HFF-Myc (cell line): Measurements from ENCODE around the gene RBM23.
"Not testable (repeated sequence)": the region's sequence is repeated elsewhere in the genome, so short reads cannot be mapped to it uniquely, and the experiment has no call there.

Source experiments
- DNase-seq: peaks from one replicate; pipeline ENCODE4 v3.0.0-alpha.2; 2011; ENCODE audit warnings: low read depth; ENCODE audit errors: extremely low read depth
- H3K4me3 ChIP-seq: replicated peaks from 2 replicates; pipeline ENCODE4 v1.5.1; 2011; ENCODE audit warnings: low read depth, mild to moderate bottlenecking, control low read depth, low read length
- CTCF ChIP-seq: IDR thresholded peaks from 2 replicates; pipeline ENCODE4 v1.5.1; 2012; ENCODE audit warnings: mild to moderate bottlenecking, low read depth, low read length, control low read depth; ENCODE audit errors: missing control alignments

RBM23 gene

GRCh38 chr14:22918804-22919600 is at the start of gene RBM23:
Gene RBM23 (minus strand): TSS chr14:22919149.
- no peak for TF ChIP-seq CTCF
- DNase-seq: peak; percentile 100

GRCh38 chr14:22966783-22967269 is 47.9 kb upstream of the RBM23 start:
- H3K4me3 ChIP-seq: no peak overlapping the region
- DNase-seq: no peak
- no peak for TF ChIP-seq CTCF

More at GRCh38 chr14:22918804-22919600, at the start of gene RBM23:
- H3K4me3 ChIP-seq: peak within 1 kb of the TSS; percentile 71

- H3K4me3 ChIP-seq, DNase-seq: not testable (repeated sequence)
Measured at GRCh38 chr14:22965916-22966782, 47.2 kb upstream of the RBM23 start.

- TF ChIP-seq CTCF: no peak
- no peak overlapping the region for H3K4me3 ChIP-seq
- DNase-seq: no peak
Measured at GRCh38 chr14:22962061-22962676, 43.2 kb upstream of the RBM23 start.

GRCh38 chr14:22955702-22956569 is 37.0 kb upstream of the RBM23 start:
- TF ChIP-seq CTCF: no peak
- peak overlapping the region; percentile 66 for H3K4me3 ChIP-seq
- DNase-seq: no peak

GRCh38 chr14:22952418-22952817 is 33.5 kb upstream of the RBM23 start:
- H3K4me3 ChIP-seq: no peak overlapping the region
- TF ChIP-seq CTCF: no peak
- no peak for DNase-seq

GRCh38 chr14:22951795-22952194 is 32.8 kb upstream of the RBM23 start:
- DNase-seq, H3K4me3 ChIP-seq: not testable (repeated sequence)
